CD14-positive monocyte (primary cell): ENCODE data around the gene EDRF1. TPM values are rescaled to one million over a fixed set of nuclear protein-coding genes. Genes with fewer than 3 reads are reported as not detected.

Experiments used
- DNase-seq, 3 donors: peaks; one replicate each; pipeline ENCODE4 v3.0.0-alpha.2; 2011 to 2022
- H2AFZ ChIP-seq: 2 replicates; pipeline ENCODE4 v1.6.0; 2012; ENCODE audit warnings: mild to moderate bottlenecking, low read depth, low read length, inconsistent platforms; ENCODE audit not compliant: insufficient read depth, poor library complexity, severe bottlenecking
- H3K27ac ChIP-seq, 2 donors: 1 replicate in 1 of 2; 2 replicates in 1 of 2; pipeline ENCODE4 v1.5.1; 2012 to 2013; ENCODE audit warnings: low read length in 2 of 2, control low read depth in 1 of 2, inconsistent platforms in 1 of 2, low read depth in 1 of 2, mild to moderate bottlenecking in 1 of 2
- H3K27me3 ChIP-seq, 2 donors: one replicate each; pipeline versions ENCODE4 v1.6.0 to v1.6.1; 2011 to 2013; ENCODE audit warnings: low read length in 2 of 2; ENCODE audit not compliant: control insufficient read depth in 2 of 2, insufficient read depth in 2 of 2
- H3K36me3 ChIP-seq, 2 donors: replicated peaks in 1 of 2; 1 replicate in 1 of 2; 2 replicates in 1 of 2; pipeline versions ENCODE4 v1.5.1 to v1.6.1; 2012 to 2013; ENCODE audit warnings: low read length in 2 of 2, control low read depth in 1 of 2, inconsistent platforms in 1 of 2, mild to moderate bottlenecking in 1 of 2; ENCODE audit not compliant: insufficient read depth in 2 of 2, control insufficient read depth in 1 of 2
- H3K4me1 ChIP-seq, 2 donors: 1 replicate in 1 of 2; 2 replicates in 1 of 2; pipeline versions ENCODE4 v1.5.1 to v1.6.1; 2012 to 2013; ENCODE audit warnings: low read length in 2 of 2, control low read depth in 1 of 2, inconsistent platforms in 1 of 2, mild to moderate bottlenecking in 1 of 2, moderate library complexity in 1 of 2; ENCODE audit not compliant: insufficient read depth in 2 of 2, control insufficient read depth in 1 of 2
- H3K4me2 ChIP-seq: replicated peaks from 2 replicates; pipeline ENCODE3; 2012; ENCODE audit warnings: low read length, moderate library complexity, mild to moderate bottlenecking; ENCODE audit not compliant: poor library complexity, severe bottlenecking; ENCODE audit errors: extremely low read depth
- H3K4me3 ChIP-seq, 3 experiments: fragments of 200-600 bp in 1 of 3; sonication (generic) in 1 of 3; replicated peaks in 1 of 3; 1 replicate in 2 of 3; 2 replicates in 1 of 3; pipeline ENCODE4 v1.5.1; 2011 to 2013; ENCODE audit warnings: low read length in 3 of 3, mild to moderate bottlenecking in 3 of 3, control low read depth in 2 of 3, low read depth in 2 of 3, inconsistent platforms in 1 of 3, moderate library complexity in 1 of 3
- H3K79me2 ChIP-seq: 2 replicates; pipeline ENCODE4 v1.6.0; 2012; ENCODE audit warnings: mild to moderate bottlenecking, control low read depth, inconsistent platforms, low read length, moderate library complexity; ENCODE audit not compliant: insufficient read depth
- H3K9ac ChIP-seq: 2 replicates; pipeline ENCODE4 v1.6.0; 2017; ENCODE audit warnings: low read length, mild to moderate bottlenecking; ENCODE audit not compliant: insufficient read depth, poor library complexity, severe bottlenecking
- H3K9me3 ChIP-seq, 2 donors: replicated peaks in 1 of 2; 1 replicate in 1 of 2; 2 replicates in 1 of 2; pipeline versions ENCODE4 v1.5.1 to v1.6.1; 2012 to 2013; ENCODE audit warnings: low read length in 2 of 2, control low read depth in 1 of 2; ENCODE audit not compliant: control insufficient read depth in 1 of 2, insufficient read depth in 1 of 2
- H4K20me1 ChIP-seq: 2 replicates; pipeline ENCODE4 v1.6.0; 2012; ENCODE audit warnings: mild to moderate bottlenecking, low read length, control low read depth, moderate library complexity; ENCODE audit not compliant: insufficient read depth
- H3K27ac Mint-ChIP-seq, 7 donors: one replicate each; pipeline ENCODE4 v1.8.0; 2020; ENCODE audit warnings: mild to moderate bottlenecking in 7 of 7, mixed read lengths in 7 of 7, moderate library complexity in 6 of 7, inconsistent platforms in 2 of 7
- H3K27me3 Mint-ChIP-seq, 3 donors: one replicate each; pipeline ENCODE4 v1.8.0; 2021 to 2022; ENCODE audit warnings: low read depth in 3 of 3, mild to moderate bottlenecking in 3 of 3, mixed read lengths in 3 of 3, moderate library complexity in 3 of 3, inconsistent platforms in 1 of 3
- H3K36me3 Mint-ChIP-seq, 2 donors: one replicate each; pipeline ENCODE4 v1.8.0; 2020; ENCODE audit warnings: mixed read lengths in 2 of 2, inconsistent platforms in 1 of 2, mild to moderate bottlenecking in 1 of 2
- H3K4me1 Mint-ChIP-seq: one replicate; pipeline ENCODE4 v1.8.0; 2020; ENCODE audit warnings: mild to moderate bottlenecking, mixed read lengths
- H3K4me3 Mint-ChIP-seq, 2 donors: one replicate each; pipeline ENCODE4 v1.8.0; 2020; ENCODE audit warnings: mild to moderate bottlenecking in 2 of 2, mixed read lengths in 2 of 2, moderate library complexity in 1 of 2
- H3K9me3 Mint-ChIP-seq, 7 donors: one replicate each; pipeline ENCODE4 v1.8.0; 2020 to 2022; ENCODE audit warnings: mixed read lengths in 7 of 7, mild to moderate bottlenecking in 6 of 7, moderate library complexity in 6 of 7, inconsistent platforms in 2 of 7
- WGBS: methylation state at CpG from one replicate; pipeline ENCODE4 v1.1.5; 2013; ENCODE audit warnings: missing lambda C conversion rate; ENCODE audit not compliant: insufficient coverage; 5-methylcytosine and 5-hydroxymethylcytosine counted together
- intact Hi-C, 2 donors: fragments of 100-400 bp; cut with micrococcal nuclease; formaldehyde crosslinking; loops; one replicate each; pipeline versions ENCODE4 v1.15.0 to v1.15.1; 2023
- polyA plus RNA-seq, 3 donors: library from polyadenylated mRNA; depleted of rRNA in 1 of 3; unstranded in 2 of 3; stranded (reverse) in 1 of 3; fragments of 300-500 nt in 2 of 3; fragments of >200 nt in 1 of 3; fragmentation: Illumina TruSeq in 2 of 3; gene quantifications; 1 replicate in 2 of 3; 2 replicates in 1 of 3; pipeline ENCODE4 v1.2.3, GENCODE V29; 2012 to 2021
- TF ChIP-seq, protein P1 (sequence below): fragments of 200-600 bp; IDR thresholded peaks from one replicate; pipeline ENCODE4 v1.8.0; 2022; ENCODE audit warnings: antibody characterized with exemption, mild to moderate bottlenecking

EDRF1 gene
- polyA plus RNA-seq, 3 donors = 4.6 to 21.4 (median 5.3) TPM

DNA sequence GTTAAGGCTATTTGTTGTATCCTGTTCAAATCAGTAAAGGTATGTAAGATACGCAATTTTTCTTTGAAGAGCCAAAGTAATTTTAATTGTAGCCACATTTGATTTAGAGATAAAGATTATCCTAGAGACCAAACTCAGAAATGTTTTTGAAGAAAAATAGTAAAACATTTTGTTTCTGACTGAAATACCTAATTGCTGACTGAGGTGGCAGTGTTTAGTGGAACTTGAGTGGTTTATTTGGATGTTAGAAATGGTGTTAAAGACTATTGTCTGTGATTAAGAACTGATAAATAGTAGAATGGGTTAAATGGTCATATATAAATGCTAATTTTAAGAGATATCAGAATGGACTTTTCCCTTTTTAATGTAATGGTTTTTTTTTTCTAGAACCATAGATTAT lies 15.3 kb downstream of the EDRF1 start:
- H3K9ac ChIP-seq = no peak overlapping the region
- DNase-seq = no peak
- Mint-ChIP-seq H3K27ac (no peak overlapping the region), H3K4me1 (no peaks in the 10 kb centered on the region), H3K27me3 (peaks cover 0 to 2% (median 0%) of the 10 kb centered on the region in 3 donors), H3K4me3 (no peak overlapping the region), H3K36me3 (peaks cover 93 to 96% of the 10 kb centered on the region in 2 donors), H3K9me3 (no peaks in the 10 kb centered on the region)
- intact Hi-C loops = loop anchor here in 1 of 2 donors (5.0 to 10.0 kb wide), 2 partner anchors 82 to 590 kb away; no protein-coding TSS in a partner anchor
- no peaks in the 10 kb centered on the region for H3K79me2 ChIP-seq
- no peaks in the 10 kb centered on the region for H4K20me1 ChIP-seq
- H3K4me2 ChIP-seq = no peak overlapping the region
- H3K36me3 ChIP-seq = peaks cover 100% of the 10 kb centered on the region in 2 donors
- no peak overlapping the region for H3K4me3 ChIP-seq
- WGBS = no CpG with 5 or more reads among the region's 1 CpG
- no peak overlapping the region for H3K27ac ChIP-seq
- H3K27me3 ChIP-seq = no peaks in the 10 kb centered on the region
- TF ChIP-seq, protein P1, sequence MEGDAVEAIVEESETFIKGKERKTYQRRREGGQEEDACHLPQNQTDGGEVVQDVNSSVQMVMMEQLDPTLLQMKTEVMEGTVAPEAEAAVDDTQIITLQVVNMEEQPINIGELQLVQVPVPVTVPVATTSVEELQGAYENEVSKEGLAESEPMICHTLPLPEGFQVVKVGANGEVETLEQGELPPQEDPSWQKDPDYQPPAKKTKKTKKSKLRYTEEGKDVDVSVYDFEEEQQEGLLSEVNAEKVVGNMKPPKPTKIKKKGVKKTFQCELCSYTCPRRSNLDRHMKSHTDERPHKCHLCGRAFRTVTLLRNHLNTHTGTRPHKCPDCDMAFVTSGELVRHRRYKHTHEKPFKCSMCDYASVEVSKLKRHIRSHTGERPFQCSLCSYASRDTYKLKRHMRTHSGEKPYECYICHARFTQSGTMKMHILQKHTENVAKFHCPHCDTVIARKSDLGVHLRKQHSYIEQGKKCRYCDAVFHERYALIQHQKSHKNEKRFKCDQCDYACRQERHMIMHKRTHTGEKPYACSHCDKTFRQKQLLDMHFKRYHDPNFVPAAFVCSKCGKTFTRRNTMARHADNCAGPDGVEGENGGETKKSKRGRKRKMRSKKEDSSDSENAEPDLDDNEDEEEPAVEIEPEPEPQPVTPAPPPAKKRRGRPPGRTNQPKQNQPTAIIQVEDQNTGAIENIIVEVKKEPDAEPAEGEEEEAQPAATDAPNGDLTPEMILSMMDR = no peak
- H2AFZ ChIP-seq = no peak overlapping the region
- no peaks in the 10 kb centered on the region for H3K4me1 ChIP-seq
- no peaks in the 10 kb centered on the region for H3K9me3 ChIP-seq

DNA sequence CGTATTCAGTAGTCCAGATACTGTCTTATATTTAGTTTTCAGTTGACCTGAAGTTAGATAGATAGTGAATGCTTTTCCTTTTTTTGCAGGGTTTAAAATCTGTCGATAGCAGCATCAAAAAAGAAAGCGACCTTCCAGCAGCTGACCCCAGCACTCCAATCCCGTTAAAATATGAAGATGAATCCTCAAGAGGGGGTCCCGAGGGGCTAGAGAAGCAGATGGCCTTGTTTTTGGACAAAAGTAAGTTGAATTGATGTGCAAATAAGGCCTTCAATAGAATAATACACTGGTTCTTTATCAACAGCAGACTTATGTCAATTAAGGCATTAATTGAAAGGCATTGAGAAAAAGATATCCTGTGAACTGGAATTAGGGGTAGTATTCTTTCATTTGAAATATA lies 18.7 kb downstream of the EDRF1 start:
- intact Hi-C loops = loop anchor here in 1 of 2 donors (10.0 kb wide), 1 partner anchor 593 kb away; no protein-coding TSS in a partner anchor
- Histone ChIP-seq H3K9me3 (no peaks in the 10 kb centered on the region), H4K20me1 (no peaks in the 10 kb centered on the region), H3K79me2 (no peaks in the 10 kb centered on the region), H3K36me3 (peaks cover 98 to 100% of the 10 kb centered on the region in 2 donors), H3K4me1 (no peaks in the 10 kb centered on the region), H2AFZ (no peak overlapping the region), H3K9ac (no peak overlapping the region), H3K27ac (no peak overlapping the region), H3K4me2 (no peak overlapping the region), H3K4me3 (no peak overlapping the region), H3K27me3 (no peaks in the 10 kb centered on the region)
- no peaks in the 10 kb centered on the region for H3K4me1 Mint-ChIP-seq
- H3K36me3 Mint-ChIP-seq = peaks cover 85 to 95% of the 10 kb centered on the region in 2 donors
- DNase-seq = no peak
- H3K27ac Mint-ChIP-seq = no peak overlapping the region
- H3K4me3 Mint-ChIP-seq = no peak overlapping the region
- no CpG with 5 or more reads among the region's 5 CpGs for WGBS
- no peaks in the 10 kb centered on the region for H3K27me3 Mint-ChIP-seq
- TF ChIP-seq, protein P1 = no peak
- H3K9me3 Mint-ChIP-seq = no peaks in the 10 kb centered on the region
